OCI-LY1 (cell line): ENCODE measurements around the gene ZFHX3.

Experiments used
- H2AFZ ChIP-seq: fragments of 200-600 bp; sonication (generic), shearing (Covaris generic); 2 replicates; pipeline ENCODE4 v1.6.0; 2014; ENCODE audit warnings: antibody characterized with exemption, mild to moderate bottlenecking, low read length
- H3F3A ChIP-seq: fragments of 200-600 bp; sonication (generic), shearing (Covaris generic); 2 replicates; pipeline ENCODE4 v1.6.0; 2014; ENCODE audit warnings: mild to moderate bottlenecking, antibody characterized with exemption, low read length, moderate library complexity; ENCODE audit not compliant: insufficient read depth
- H3K27ac ChIP-seq: fragments of 200-600 bp; sonication (generic); 2 replicates; pipeline ENCODE4 v1.5.1; 2014; ENCODE audit warnings: low read length, mixed run types, mild to moderate bottlenecking, low read depth; ENCODE audit not compliant: poor library complexity, severe bottlenecking
- H3K27me3 ChIP-seq: fragments of 200-600 bp; sonication (generic); 2 replicates; pipeline ENCODE4 v1.6.0; 2014; ENCODE audit warnings: antibody characterized with exemption, mild to moderate bottlenecking, low read length, moderate library complexity; ENCODE audit not compliant: insufficient read depth
- H3K36me3 ChIP-seq: fragments of 200-600 bp; sonication (generic); 2 replicates; pipeline ENCODE4 v1.6.1; 2014; ENCODE audit warnings: mild to moderate bottlenecking, antibody characterized with exemption, low read length, moderate library complexity, mixed read lengths; ENCODE audit not compliant: insufficient read depth
- H3K4me1 ChIP-seq: fragments of 200-600 bp; sonication (generic); 2 replicates; pipeline ENCODE4 v1.5.1; 2014; ENCODE audit warnings: mild to moderate bottlenecking, low read length, moderate library complexity; ENCODE audit not compliant: insufficient read depth, severe bottlenecking
- H3K4me2 ChIP-seq: fragments of 200-600 bp; sonication (generic), shearing (Covaris generic); 2 replicates; pipeline ENCODE4 v1.6.1; 2014; ENCODE audit warnings: low read length
- H3K4me3 ChIP-seq: fragments of 200-600 bp; sonication (generic); 2 replicates; pipeline ENCODE4 v1.5.1; 2014; ENCODE audit warnings: low read length, low read depth, mild to moderate bottlenecking, mixed read lengths; ENCODE audit not compliant: poor library complexity, severe bottlenecking
- H3K79me2 ChIP-seq: fragments of 200-600 bp; shearing (Covaris generic); 2 replicates; pipeline ENCODE4 v1.6.1; 2016; ENCODE audit warnings: mixed run types, low read length, mixed read lengths; ENCODE audit not compliant: insufficient read depth
- H3K9ac ChIP-seq: fragments of 200-600 bp; sonication (generic), shearing (Covaris generic); 2 replicates; pipeline ENCODE4 v1.6.1; 2014; ENCODE audit warnings: mild to moderate bottlenecking, low read length, mixed read lengths
- H3K9me2 ChIP-seq: fragments of 200-600 bp; sonication (generic), shearing (Covaris generic); 2 replicates; pipeline ENCODE4 v1.6.1; 2014; ENCODE audit warnings: low read depth, mild to moderate bottlenecking, low read length, mixed read lengths
- H3K9me3 ChIP-seq: fragments of 200-600 bp; shearing (Covaris generic); 2 replicates; pipeline ENCODE4 v1.6.1; 2014; ENCODE audit warnings: low read length, mixed read lengths
- H4K20me1 ChIP-seq: fragments of 200-600 bp; sonication (generic), shearing (Covaris generic); 2 replicates; pipeline ENCODE4 v1.6.0; 2016; ENCODE audit warnings: mild to moderate bottlenecking, low read length; ENCODE audit not compliant: insufficient read depth
- CTCF ChIP-seq: fragments of 200-600 bp; sonication (generic), shearing (Covaris generic); IDR thresholded peaks from 2 replicates; pipeline ENCODE4 v1.5.1; 2017; ENCODE audit warnings: mild to moderate bottlenecking, antibody characterized with exemption, low read length, moderate library complexity, mixed read lengths
- EZH2 ChIP-seq: fragments of 200-600 bp; sonication (generic), shearing (Covaris generic); IDR thresholded peaks from 2 replicates; pipeline ENCODE4 v1.8.0; 2017; ENCODE audit warnings: borderline replicate concordance, mixed run types, mild to moderate bottlenecking, antibody characterized with exemption, low read length, moderate library complexity, mixed read lengths

Gene ZFHX3

GRCh38 chr16:72889616-72890582 lies 158.0 kb downstream of the ZFHX3 start:
- no peaks in the 10 kb centered on the region for H3F3A ChIP-seq
- H3K36me3 ChIP-seq, result no peaks in the 10 kb centered on the region

GRCh38 chr16:72887537-72887936 lies 160.4 kb downstream of the ZFHX3 start:
- Histone ChIP-seq H3K9me2 (no peaks in the 10 kb centered on the region), H3K9ac (no peak overlapping the region), H3K27ac (no peak overlapping the region), H3K4me2 (no peak overlapping the region), H3K4me3 (no peak overlapping the region), H3F3A (no peaks in the 10 kb centered on the region), H4K20me1 (no peaks in the 10 kb centered on the region), H3K79me2 (no peaks in the 10 kb centered on the region), H3K27me3 (no peaks in the 10 kb centered on the region), H3K36me3 (no peaks in the 10 kb centered on the region), H3K4me1 (no peaks in the 10 kb centered on the region), H2AFZ (no peak overlapping the region), H3K9me3 (no peaks in the 10 kb centered on the region)
- TF ChIP-seq EZH2 (no peak), CTCF (no peak)

More at GRCh38 chr16:72889616-72890582, 158.0 kb downstream of the ZFHX3 start:
- Histone ChIP-seq H3K9me3 (no peaks in the 10 kb centered on the region), H3K4me3 (no peak overlapping the region), H3K9ac (no peak overlapping the region), H3K4me1 (no peaks in the 10 kb centered on the region), H3K9me2 (no peaks in the 10 kb centered on the region), H3K4me2 (no peak overlapping the region), H3K27ac (no peak overlapping the region), H3K79me2 (no peaks in the 10 kb centered on the region), H4K20me1 (no peaks in the 10 kb centered on the region), H2AFZ (no peak overlapping the region), H3K27me3 (no peaks in the 10 kb centered on the region)
- TF ChIP-seq EZH2, result no peak
- TF ChIP-seq CTCF, result no peak

GRCh38 chr16:72886346-72886974 lies 161.5 kb downstream of the ZFHX3 start:
- Histone ChIP-seq H4K20me1 (no peaks in the 10 kb centered on the region), H3K4me2 (no peak overlapping the region), H3K4me1 (no peaks in the 10 kb centered on the region), H3K27me3 (no peaks in the 10 kb centered on the region), H3K27ac (no peak overlapping the region), H3K79me2 (no peaks in the 10 kb centered on the region), H3F3A (no peaks in the 10 kb centered on the region), H3K9ac (no peak overlapping the region), H3K9me2 (no peaks in the 10 kb centered on the region), H3K9me3 (no peaks in the 10 kb centered on the region), H3K4me3 (no peak overlapping the region), H3K36me3 (no peaks in the 10 kb centered on the region), H2AFZ (no peak overlapping the region)
- TF ChIP-seq EZH2 (no peak), CTCF (no peak)
